Activated CD8-positive, alpha-beta memory T cell treated with anti-CD3 and anti-CD28 coated beads, Interleukin-2, amount 50 U/mL, for 48 hours (primary cell): Measurements from ENCODE around the gene C1QTNF1.

Source experiments
- DNase-seq: peaks from one replicate; pipeline ENCODE4 v3.0.0-alpha.2; 2020

Gene C1QTNF1, protein sequence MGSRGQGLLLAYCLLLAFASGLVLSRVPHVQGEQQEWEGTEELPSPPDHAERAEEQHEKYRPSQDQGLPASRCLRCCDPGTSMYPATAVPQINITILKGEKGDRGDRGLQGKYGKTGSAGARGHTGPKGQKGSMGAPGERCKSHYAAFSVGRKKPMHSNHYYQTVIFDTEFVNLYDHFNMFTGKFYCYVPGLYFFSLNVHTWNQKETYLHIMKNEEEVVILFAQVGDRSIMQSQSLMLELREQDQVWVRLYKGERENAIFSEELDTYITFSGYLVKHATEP

DNA sequence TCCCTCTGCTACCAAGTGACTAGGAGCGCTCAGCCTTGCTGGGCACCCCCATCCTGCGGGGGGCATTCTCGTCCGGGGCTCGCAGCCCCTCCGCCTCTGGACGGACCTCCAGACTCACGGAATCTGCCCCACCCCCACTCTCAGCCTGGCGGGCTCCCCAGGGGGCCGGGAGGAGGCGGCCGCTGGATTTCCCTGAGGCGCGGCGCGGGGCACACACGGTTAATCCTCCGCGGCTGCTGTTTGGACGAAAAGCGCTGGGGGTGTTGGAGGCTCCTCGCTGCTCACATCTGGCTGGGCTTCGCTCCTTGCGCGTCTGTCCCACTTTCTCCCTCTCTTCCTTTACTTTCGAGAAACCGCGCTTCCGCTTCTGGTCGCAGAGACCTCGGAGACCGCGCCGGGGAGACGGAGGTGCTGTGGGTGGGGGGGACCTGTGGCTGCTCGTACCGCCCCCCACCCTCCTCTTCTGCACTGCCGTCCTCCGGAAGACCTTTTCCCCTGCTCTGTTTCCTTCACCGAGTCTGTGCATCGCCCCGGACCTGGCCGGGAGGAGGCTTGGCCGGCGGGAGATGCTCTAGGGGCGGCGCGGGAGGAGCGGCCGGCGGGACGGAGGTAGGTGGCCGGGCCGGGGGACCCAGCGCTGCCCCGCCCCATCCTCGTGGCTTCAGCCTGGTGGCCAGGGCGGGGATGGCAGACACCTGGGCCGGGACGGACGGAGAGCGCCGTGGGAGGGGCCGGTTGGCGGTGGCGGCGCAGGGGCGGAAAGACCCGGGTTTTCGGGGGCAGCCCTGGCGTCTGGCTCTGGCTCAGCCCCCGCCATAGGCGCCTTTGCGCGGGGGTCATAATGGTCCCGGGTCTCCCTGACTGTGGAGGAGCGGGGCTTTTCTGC lies at the start of gene C1QTNF1:
TSS of gene C1QTNF1 (plus strand) at position 284 of the 886 bp plus-strand sequence. CDS start 19,800 bp downstream, outside the sequence.
- peak; percentile 68 for DNase-seq

DNA sequence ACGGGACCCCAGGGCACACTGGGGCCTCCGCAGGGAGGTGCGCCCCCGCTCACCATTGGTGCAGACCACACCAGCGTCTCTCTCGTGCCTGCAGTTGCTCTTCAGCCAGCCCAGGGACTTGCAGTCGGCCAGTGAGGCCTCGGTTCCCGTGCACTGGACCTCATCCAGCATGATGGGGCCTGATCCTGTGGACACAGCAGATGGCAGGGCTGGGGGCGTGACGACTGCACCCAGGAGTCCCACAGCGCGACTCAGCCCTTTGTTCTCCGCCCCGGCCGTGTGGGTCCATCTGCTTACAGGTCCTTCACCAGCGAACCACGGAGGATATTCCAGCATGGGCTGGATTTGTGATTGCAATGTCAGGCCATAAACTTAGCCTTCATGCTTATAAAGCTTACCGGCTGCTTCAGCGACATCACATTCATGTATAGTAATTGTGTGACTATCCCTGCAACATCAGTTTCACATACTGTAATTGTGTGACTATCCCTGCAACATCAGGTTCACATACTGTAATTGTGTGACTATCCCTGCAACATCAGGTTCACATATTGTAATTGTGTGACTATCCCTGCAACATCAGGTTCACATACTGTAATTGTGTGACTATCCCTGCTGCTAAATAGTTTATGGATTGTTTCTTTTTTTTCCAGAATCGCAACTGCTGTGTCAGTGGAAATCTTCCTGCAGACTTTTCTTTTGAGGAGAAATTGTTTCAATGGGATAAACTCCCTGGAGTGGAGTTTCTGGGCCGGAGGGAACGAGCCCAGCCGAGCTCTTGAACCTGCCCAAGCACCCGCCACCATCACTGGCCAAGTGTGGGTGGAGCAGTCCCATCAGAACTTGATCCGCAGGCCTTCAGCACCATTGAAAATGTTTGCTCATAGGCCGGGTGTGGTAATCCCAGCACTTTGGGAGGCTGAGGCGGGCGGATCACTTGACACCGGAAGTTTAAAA lies 49.1 kb upstream of the C1QTNF1 start:
- no peak for DNase-seq

DNA sequence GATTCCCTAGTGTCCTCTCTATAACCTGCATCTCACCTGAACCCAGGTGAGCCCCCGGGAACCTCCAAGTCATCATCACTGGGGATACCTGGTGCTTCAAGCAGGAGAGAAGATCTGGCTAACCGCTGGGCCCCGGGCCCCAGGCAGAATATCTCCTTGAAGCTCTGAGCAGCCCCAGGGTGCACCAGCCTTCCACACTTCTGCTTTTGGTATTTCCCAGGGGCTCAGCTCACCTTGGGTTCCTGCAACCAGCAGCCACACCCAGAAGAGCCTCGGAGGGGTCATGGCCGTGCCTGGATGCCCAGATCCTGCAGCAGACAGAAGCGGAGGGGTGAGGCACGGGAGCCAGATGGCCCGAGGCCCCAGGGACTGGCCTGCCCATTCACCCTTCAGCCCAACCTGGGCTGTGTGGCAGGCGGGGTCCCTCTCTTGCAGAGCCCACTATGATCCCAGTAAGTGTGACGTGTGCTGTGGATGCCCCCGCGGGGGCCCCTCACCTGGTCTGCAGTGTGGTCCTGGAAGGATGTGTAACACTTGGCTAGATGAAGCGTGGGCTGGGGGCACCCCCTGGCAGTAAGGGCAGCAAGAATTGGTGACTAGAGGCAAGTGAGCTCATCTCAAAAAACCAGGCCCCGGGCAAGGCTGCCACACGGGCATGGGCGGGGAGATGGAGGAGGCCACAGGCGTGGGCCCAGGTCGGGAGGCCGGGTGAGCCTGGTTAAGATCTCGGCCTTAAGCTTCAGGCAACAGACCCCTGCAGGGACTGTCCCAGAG lies 46.9 kb upstream of the C1QTNF1 start:
- no peak for DNase-seq

DNA sequence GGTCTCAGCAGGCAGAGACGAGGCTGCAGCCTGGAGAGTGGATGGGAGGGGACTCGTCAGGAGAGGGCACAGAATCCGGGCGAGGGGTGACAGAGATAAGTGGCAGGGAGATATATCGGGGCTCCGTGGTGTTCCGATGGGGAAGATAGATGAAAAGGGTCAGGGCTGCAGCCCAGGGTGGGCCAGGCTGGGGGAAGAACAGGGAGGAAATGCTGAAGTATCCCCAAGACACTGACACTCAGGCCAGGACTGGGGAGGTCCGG lies 46.4 kb upstream of the C1QTNF1 start:
- DNase-seq, result no peak

DNA sequence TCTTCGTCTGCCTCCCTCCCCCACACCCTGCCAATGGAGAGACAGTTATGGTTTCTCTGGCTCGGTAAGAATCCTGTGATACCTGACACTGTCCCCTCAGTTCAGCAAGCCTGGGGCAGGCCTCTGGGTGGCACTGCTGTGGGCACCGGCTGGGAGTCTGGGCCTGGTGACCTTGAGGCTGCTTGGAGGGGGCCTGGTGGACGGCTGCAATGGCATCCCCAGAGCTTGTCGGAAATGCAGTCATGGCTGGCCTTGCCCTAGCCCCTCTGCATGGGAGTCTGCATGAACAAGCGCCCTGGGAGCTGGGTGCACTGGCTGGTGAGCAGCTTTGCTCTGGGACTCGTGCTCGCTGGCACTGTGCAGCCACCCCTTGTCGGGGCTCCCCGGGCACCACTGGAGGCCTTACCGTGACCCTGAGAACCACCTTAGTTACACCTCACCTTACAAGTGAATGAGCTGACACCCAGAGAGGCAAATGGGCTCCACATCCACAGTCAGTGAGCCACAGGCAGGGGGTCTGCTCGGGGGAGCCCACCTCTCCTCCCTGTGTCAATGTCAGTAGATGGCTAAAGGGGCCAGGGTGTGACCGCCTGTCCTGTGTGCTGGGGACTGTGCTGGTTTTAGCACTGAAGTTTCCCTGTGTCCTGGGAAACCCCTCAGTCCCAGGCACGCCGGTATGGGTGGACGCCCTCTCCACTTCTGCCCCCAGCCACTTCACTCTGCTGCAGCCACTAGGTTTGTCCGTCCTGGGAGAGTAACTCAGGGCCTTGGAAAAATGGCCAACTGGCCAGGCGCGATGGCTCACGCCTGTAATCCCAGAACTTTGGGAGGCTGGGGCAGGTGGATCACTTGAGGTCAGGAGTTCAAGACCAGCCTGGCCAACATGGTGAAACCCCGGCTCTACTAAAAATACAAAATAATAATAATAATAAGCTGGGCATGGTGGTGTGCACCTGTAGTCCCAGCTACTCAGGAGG lies 45.7 kb upstream of the C1QTNF1 start:
- no peak for DNase-seq

DNA sequence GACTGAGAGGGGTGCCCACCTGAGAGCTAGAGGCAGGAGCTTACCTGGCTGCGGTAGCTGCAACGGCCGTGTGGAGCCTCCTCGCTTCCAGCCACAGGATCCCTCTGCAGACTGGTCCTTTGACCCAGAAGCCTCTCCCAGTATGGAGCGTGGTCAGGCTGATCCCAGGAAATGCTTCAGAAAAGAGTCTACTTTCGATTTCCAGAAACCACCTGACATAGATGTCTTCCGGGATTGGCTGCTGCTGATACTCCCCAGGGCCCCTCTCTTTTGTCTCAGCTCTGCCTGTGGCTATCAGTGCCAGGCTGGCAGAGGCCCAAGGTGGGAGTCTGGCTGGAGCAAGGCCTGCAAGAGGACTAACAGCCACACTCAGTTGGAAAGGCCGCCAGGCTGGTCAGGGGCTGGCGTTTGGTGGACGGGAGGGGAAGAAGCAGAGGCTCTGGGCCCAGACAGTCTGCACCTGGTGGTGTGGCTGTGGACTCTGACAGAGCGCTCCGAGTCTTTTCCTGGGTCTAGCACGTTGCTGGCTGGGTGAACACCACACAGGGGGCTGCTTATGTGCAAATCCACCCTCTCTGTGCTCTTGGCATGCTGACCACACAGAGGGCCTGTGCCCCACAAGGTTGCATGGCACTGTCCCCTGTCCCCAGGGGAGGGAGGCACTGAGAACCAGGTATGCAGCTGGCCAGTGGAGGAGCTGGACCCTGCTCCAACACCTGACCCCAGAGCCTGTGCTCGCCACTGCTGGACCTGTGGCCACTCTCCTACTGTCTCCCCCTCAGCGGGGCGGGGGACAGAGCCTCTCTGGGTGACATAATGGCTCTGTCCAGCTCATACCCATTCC lies 44.0 kb upstream of the C1QTNF1 start, which contains the start of gene LGALS3BP:
TSS of gene LGALS3BP (minus strand) at position 144 of the 844 bp plus-strand sequence. CDS start 2,732 bp downstream, outside the sequence.
- no peak for DNase-seq

DNA sequence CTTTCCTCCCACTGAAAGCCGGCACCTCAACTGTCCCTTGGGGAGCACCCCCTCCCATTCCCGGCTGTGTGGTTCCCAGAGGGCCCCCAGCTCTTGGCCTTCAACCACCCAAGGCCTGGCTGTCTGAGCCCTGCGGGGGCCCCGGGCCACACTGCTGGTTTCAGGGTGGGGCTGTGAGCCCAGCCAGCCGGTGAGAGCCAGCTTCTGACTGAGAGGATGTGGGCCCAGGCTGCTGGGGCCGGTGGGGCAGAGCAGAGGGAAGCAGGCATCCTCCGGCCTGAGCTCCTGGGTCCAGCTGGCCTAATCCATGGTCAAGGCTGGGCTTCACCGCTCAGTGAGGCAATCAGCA lies 43.4 kb upstream of the C1QTNF1 start:
- DNase-seq, result no peak

DNA sequence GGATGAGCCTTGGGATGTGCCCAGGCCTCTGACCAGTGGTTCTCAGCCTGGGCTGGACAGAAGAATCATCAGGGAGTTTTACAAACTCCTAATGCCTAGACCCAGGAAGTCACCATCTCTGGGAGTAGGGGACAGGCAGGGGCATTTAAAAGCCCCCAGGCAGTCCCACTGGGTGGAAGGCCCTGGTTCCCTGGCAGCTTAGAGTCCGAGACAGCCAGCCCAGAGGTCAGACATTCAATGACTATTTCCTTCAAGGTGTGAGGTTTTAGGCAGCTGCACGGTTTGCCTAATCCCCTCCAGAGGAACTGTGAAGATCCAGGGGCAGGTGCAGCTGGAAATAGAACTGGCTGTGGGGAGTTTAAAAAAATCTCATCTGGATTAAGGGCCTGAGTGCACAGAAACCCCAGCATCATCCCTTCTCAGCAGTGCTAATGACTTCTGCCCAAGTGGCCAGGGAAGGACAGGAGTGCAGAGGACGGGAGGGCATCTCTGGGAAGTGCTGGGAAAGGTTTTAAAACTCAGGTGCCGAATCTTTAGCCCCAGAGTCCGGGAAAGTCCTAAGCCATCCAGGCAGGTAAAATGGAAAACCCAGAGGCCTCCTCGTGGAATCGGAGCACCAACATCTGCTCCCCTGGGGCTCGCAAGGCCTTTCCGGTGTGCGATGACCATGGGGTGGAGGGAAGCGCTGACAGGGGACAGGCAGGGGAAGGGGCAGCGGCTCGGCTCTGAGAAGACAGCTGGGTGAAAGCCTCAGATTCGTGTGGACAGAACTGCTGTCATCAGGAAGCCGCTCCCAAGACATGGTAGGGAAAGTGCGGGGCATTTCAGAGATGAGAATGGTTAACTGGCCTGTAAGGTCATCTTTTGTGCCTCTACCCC lies 42.7 kb upstream of the C1QTNF1 start:
- DNase-seq, result no peak

DNA sequence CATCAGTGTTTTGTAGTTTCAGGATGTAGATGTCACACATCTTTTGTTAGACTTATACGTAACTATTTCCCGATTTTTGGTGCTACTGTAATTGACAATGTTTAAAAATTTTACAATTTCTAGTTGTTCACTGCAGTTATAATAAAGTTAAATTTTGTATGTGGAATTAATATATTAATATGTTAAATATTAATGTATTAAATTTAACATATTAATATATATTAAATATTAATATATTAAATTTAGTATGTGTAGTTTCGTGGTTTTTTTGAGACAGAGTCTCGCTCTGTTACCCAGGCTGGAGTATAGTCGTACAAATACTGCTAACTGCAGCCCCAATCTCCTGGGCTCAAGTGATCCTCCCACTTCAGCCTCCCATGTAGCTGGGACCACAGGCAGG lies 38.6 kb upstream of the C1QTNF1 start:
- DNase-seq, result no peak

DNA sequence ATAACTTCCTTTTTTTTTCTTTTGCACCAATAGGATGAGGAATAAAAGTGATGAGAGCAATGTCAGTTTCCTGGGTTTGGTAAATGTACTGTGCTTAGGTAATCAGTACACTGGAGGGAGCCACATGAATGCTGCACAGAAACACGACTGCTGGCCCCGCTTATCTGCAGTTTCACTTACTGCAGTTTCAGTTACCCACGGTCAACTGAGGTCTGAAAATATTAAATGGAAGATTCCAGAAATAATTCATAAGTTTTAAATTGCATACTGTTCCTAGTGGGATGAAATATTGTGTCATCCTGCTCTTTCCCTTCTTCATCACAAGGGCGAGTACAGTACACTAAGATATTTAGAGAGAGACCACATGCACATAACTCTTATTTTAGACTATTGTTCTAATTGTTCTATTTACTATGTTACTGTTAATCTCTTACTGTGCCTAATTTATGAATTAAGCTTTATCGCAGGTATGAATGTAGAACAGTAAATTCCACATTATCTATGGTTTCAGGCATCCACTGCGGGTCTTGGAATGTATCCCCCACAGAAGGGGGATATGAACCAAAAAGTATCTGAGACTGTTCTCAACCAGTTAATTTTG lies 37.8 kb upstream of the C1QTNF1 start:
- no peak for DNase-seq

DNA sequence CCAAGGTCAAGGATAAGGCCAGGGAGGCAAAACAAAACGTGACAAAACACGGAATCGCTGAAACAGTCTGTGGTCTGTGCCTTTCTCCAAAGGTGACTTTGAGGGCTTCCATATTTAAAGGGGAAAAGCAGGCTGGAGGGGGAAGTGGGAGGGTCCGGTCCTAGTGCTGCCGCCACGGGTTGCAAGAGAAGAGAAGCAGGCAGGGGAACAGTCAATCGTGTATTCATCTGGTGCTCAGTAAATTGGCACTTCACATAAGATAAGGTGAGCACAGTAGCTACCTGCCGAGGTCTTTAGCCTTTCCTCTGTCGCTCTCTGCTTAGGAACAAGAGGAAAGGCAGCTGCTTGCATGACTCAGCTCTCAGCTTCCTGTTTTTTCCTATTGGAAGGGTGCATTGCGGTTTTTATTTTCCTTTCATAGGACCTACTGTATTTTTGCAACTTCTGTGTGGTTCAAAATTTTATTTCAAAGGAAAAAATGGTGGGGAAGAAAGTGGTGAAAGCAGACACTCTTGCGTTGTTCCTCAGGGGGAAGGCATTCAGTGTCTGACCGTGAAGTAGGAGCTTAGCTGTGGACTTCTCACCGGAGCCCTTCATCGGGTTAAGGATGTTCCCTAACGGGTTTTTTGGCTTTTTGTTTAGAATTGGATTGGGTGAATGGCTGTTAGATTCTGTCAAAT lies 37.2 kb upstream of the C1QTNF1 start:
- DNase-seq, result no peak

DNA sequence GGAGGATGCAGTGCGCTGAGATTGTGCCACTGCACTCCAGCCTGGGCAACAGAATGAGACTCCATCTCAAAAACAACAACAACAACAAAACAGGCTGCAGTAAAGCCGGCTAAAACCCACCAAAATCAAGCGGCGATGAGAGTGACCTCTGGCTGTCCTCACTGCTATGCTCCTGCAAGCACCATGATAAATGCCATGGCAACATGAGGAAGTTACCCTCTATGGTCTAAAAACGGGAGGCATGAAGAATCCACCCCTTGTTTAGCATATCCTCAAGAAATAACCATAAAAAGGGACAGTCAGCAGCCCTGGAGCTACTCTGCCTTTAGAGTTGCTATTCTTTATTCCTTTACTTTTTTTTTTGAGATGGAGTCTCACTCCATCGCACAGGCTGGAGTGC lies 35.8 kb upstream of the C1QTNF1 start:
- DNase-seq, result no peak

DNA sequence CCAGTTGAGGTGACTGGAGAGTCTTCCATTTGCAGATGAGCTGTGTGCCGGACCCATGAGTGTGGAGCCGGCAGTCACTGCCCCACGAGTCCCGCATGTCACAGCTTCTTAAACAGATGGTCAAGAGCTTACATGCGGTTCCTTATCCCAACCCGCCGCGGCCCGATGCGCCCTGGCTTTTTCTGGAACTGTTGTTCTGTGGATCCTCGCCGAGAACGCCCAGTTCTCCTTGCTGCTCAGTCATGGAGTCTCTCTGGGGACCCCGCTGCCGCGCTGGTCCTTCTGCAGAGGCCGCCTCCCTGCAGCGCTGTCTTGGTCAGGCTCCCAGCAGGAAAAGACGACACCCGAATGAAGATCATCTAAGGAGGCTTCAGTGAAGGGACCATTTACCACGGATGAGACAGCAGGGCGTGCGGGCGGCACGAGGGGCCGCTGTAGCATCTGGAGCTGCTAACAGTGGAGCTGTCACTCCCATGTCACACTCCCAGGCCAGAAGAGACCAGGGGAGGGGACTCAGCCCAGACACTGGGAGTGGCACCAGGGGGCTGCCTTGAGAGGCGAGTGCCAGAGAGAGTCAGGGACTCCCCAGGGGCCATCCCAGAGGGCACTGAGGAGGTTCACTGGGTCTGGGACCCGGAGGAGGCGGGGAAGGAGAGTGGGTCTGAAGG lies 33.5 kb upstream of the C1QTNF1 start:
- DNase-seq, result no peak

DNA sequence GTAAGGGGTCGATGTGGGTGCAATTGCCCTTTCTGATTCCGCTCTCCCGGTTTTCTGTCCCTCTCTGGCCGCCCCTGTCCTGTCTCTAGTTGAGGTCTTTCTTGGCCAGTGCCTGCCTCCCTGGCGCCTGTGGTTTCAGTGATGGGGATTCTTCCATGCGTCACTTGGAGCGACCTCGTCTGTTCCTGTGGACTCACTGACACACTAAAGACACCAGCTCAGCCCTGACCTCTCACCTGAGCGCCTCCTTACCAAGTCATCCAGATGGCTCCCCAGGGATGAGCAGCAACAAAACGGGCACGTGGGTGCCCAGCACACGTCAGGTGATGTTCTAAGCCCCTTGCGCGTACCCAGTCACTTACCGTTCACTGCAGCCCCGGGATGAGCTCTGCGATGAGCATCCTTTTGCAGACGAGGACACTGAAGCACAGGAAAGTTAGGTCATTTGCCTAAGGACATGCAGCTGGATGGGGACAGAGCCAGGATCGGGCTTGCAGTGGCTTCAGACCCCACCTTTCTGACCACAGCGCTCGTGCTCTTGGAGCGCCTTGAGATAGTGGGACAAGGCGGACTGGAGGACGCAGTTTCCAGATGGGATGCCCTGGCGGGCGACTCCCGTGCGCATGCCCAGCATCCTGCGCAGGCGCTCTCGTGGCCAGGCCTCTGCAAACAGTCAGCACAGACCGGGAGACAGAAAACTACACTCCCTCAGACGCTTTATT lies 32.8 kb upstream of the C1QTNF1 start:
- no peak for DNase-seq

DNA sequence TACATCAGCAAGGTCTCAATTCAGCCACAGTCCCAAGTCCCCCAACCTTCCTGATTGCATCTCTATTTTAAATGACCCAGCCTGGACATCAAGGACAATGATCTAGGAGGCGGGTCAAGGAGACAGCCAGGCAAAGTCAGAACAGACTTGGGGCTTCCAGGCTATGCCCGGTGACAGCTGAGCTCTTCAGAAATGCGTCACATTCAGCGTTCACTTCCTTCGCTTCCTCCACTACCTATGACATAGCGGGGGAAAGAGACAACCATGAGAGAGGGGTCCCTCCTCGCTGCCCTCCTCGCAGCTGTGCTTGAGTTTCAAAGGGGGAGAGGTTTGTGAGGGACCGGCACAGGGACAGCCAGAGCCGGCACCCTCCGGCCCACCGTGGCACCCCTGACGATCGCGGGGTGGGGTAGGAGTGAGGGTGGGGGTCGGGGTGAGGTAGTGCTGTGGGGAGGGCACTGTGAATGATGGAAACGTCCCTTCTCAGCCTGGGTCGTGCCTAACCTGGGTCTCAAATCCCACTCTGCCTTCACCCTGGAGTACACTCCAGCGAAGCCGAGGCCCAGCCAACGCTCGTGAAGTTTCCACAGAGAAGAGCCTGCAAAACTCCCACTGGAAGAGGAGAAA lies 31.9 kb upstream of the C1QTNF1 start:
- no peak for DNase-seq

DNA sequence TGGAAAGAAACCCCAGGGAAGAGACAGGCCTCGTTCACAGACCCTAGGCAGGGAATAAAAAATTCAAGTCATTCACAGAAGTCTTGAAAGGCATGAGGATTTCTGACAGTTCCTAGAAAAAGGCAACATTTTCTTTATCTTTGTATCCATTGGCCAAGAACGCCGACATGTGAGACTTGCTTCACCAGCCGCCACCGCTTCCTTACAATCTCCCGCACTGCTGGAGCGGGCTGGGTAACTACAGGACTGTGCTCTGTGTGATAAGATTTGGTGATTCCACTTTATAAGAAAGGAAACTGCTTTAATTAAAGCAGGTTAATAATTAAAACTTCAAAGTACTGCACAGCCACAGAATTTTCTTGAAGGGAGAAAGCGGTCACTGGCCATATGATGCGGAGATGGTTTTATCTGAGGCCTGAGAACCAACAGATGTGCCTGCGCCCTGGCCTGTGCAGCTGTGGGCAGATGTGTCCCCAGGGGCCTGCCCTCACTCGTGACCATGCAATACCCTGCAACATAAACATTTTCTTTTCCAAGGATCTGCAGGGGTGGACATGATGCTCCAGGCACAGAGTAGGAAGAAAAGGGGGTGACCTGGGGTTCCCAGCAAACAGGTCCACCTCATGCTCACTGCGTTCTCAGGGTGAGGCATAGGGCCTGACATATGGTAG lies 31.3 kb upstream of the C1QTNF1 start:
- DNase-seq, result no peak
